Measurements from ENCODE around the gene ATP5F1A.
A peak's percentile ranks its signal among the peaks of the same experiment; 100 is the strongest.
"Not testable (repeated sequence)": the region's sequence is repeated elsewhere in the genome, so short reads cannot be mapped to it uniquely, and the experiment has no call there.

Gene ATP5F1A

GRCh38 chr18:46051731-46052461, 46.2 kb downstream of the ATP5F1A start:
- Mint-ChIP-seq H3K4me3 (no peak overlapping the region), H3K27ac (peak overlapping the region; percentile 46 to 55)
- DNase-seq = no peak

GRCh38 chr18:46050268-46050667, 47.8 kb downstream of the ATP5F1A start:
- Mint-ChIP-seq H3K9me3 (no peaks in the 10 kb centered on the region), H3K4me1 (ENCODE audit: low read depth in 2 of 2) (peaks cover 17 to 18% of the 10 kb centered on the region in 2 donors), H3K36me3 (ENCODE audit: insufficient read depth) (no peaks in the 10 kb centered on the region), H3K27me3 (no peaks in the 10 kb centered on the region), H3K4me3 (no peak overlapping the region), H3K27ac (no peak overlapping the region)
- ATAC-seq (replicated peaks) (no peak), DNase-seq (no peak)

More at GRCh38 chr18:46051731-46052461, 46.2 kb downstream of the ATP5F1A start:
- no peaks in the 10 kb centered on the region for H3K36me3 Mint-ChIP-seq (ENCODE audit: insufficient read depth)
- H3K9me3 Mint-ChIP-seq = no peaks in the 10 kb centered on the region
- H3K4me1 Mint-ChIP-seq (ENCODE audit: low read depth in 2 of 2) = peaks cover 27 to 29% of the 10 kb centered on the region in 2 donors
- peak; percentile 34 for ATAC-seq (replicated peaks)
- H3K27me3 Mint-ChIP-seq = no peaks in the 10 kb centered on the region

- no peaks in the 10 kb centered on the region for H3K9me3 Mint-ChIP-seq
- H3K36me3 Mint-ChIP-seq (ENCODE audit: insufficient read depth) = no peaks in the 10 kb centered on the region
- no peak overlapping the region for H3K27ac Mint-ChIP-seq
- H3K27me3 Mint-ChIP-seq = no peaks in the 10 kb centered on the region
- H3K4me1 Mint-ChIP-seq (ENCODE audit: low read depth in 2 of 2) = peaks cover 7 to 8% of the 10 kb centered on the region in 2 donors
- DNase-seq (no peak), ATAC-seq (replicated peaks) (no peak)
- no peak overlapping the region for H3K4me3 Mint-ChIP-seq
These were observed 49.5 kb downstream of the ATP5F1A start for GRCh38 chr18:46048641-46049040.

GRCh38 chr18:46047369-46047768, 50.7 kb downstream of the ATP5F1A start:
- not testable (repeated sequence) for DNase-seq; H3K9me3 Mint-ChIP-seq; ATAC-seq (replicated peaks)

GRCh38 chr18:46046688-46047087, 51.4 kb downstream of the ATP5F1A start:
- DNase-seq (no peak), ATAC-seq (replicated peaks) (no peak)
- peaks cover 16 to 19% of the 10 kb centered on the region in 2 donors for H3K4me1 Mint-ChIP-seq (ENCODE audit: low read depth in 2 of 2)
- no peak overlapping the region for H3K27ac Mint-ChIP-seq
- no peaks in the 10 kb centered on the region for H3K27me3 Mint-ChIP-seq
- no peaks in the 10 kb centered on the region for H3K36me3 Mint-ChIP-seq (ENCODE audit: insufficient read depth)
- H3K4me3 Mint-ChIP-seq = no peak overlapping the region
- H3K9me3 Mint-ChIP-seq = no peaks in the 10 kb centered on the region

More at GRCh38 chr18:46047369-46047768, 50.7 kb downstream of the ATP5F1A start:
- H3K4me3 Mint-ChIP-seq; H3K27ac Mint-ChIP-seq; H3K27me3 Mint-ChIP-seq; H3K36me3 Mint-ChIP-seq (ENCODE audit: insufficient read depth): not testable (repeated sequence)
- H3K4me1 Mint-ChIP-seq (ENCODE audit: low read depth in 2 of 2) = peaks cover 13 to 15% of the 10 kb centered on the region in 2 donors

- H3K9me3 Mint-ChIP-seq = no peaks in the 10 kb centered on the region
- no peak overlapping the region for H3K4me3 Mint-ChIP-seq
- H3K27ac Mint-ChIP-seq = no peak overlapping the region
- H3K36me3 Mint-ChIP-seq (ENCODE audit: insufficient read depth) = no peaks in the 10 kb centered on the region
- H3K4me1 Mint-ChIP-seq (ENCODE audit: low read depth in 2 of 2) = peaks cover 15 to 19% of the 10 kb centered on the region in 2 donors
- no peaks in the 10 kb centered on the region for H3K27me3 Mint-ChIP-seq
- ATAC-seq (replicated peaks) = no peak
- DNase-seq = no peak
These were observed 52.0 kb downstream of the ATP5F1A start for GRCh38 chr18:46046126-46046525.

- ATAC-seq (replicated peaks) = peak; percentile 42
- no peak for DNase-seq
- Mint-ChIP-seq H3K27me3 (no peaks in the 10 kb centered on the region), H3K27ac (peak overlapping the region; percentile 2 to 80), H3K9me3 (no peaks in the 10 kb centered on the region), H3K36me3 (ENCODE audit: insufficient read depth) (peaks cover 3% of the 10 kb centered on the region), H3K4me1 (ENCODE audit: low read depth in 2 of 2) (peaks cover 22 to 25% of the 10 kb centered on the region in 2 donors), H3K4me3 (peak overlapping the region; percentile 11 to 48)
These were observed 55.4 kb downstream of the ATP5F1A start for GRCh38 chr18:46042571-46043123.

- H3K27me3 Mint-ChIP-seq = no peaks in the 10 kb centered on the region
- no peaks in the 10 kb centered on the region for H3K9me3 Mint-ChIP-seq
- peaks cover 20 to 29% of the 10 kb centered on the region in 2 donors for H3K4me1 Mint-ChIP-seq (ENCODE audit: low read depth in 2 of 2)
- peaks cover 6% of the 10 kb centered on the region for H3K36me3 Mint-ChIP-seq (ENCODE audit: insufficient read depth)
- peak overlapping the region in 1 of 2 donors; percentile 25 for H3K4me3 Mint-ChIP-seq
- peak overlapping the region in 1 of 2 donors; percentile 60 for H3K27ac Mint-ChIP-seq
- peak; percentile 51 for ATAC-seq (replicated peaks)
- no peak for DNase-seq
These were observed 57.4 kb downstream of the ATP5F1A start for GRCh38 chr18:46040747-46041104.

GRCh38 chr18:46040033-46040746, 57.9 kb downstream of the ATP5F1A start:
- Mint-ChIP-seq H3K27me3 (no peaks in the 10 kb centered on the region), H3K4me1 (ENCODE audit: low read depth in 2 of 2) (peaks cover 20 to 31% of the 10 kb centered on the region in 2 donors), H3K27ac (peak overlapping the region in 1 of 2 donors; percentile 60), H3K4me3 (peak overlapping the region in 1 of 2 donors; percentile 25), H3K36me3 (ENCODE audit: insufficient read depth) (peaks cover 6% of the 10 kb centered on the region), H3K9me3 (no peaks in the 10 kb centered on the region)
- ATAC-seq (replicated peaks) = no peak
- DNase-seq = no peak

GRCh38 chr18:46037512-46038305, 60.4 kb downstream of the ATP5F1A start:
- H3K27ac Mint-ChIP-seq = peak overlapping the region in 1 of 2 donors; percentile 42

GRCh38 chr18:46035696-46036680, 62.1 kb downstream of the ATP5F1A start:
- Mint-ChIP-seq H3K4me1 (ENCODE audit: low read depth in 2 of 2) (peaks cover 7 to 13% of the 10 kb centered on the region in 2 donors), H3K9me3 (no peaks in the 10 kb centered on the region), H3K4me3 (no peak overlapping the region), H3K27ac (no peak overlapping the region), H3K27me3 (no peaks in the 10 kb centered on the region), H3K36me3 (ENCODE audit: insufficient read depth) (peaks cover 8% of the 10 kb centered on the region)
- no peak for ATAC-seq (replicated peaks)
- no peak for DNase-seq

More at GRCh38 chr18:46037512-46038305, 60.4 kb downstream of the ATP5F1A start:
- ATAC-seq (replicated peaks) = no peak
- H3K4me3 Mint-ChIP-seq = no peak overlapping the region
- H3K36me3 Mint-ChIP-seq (ENCODE audit: insufficient read depth) = peaks cover 6% of the 10 kb centered on the region
- DNase-seq = no peak
- H3K27me3 Mint-ChIP-seq = no peaks in the 10 kb centered on the region
- H3K4me1 Mint-ChIP-seq (ENCODE audit: low read depth in 2 of 2) = peaks cover 15 to 22% of the 10 kb centered on the region in 2 donors
- H3K9me3 Mint-ChIP-seq = no peaks in the 10 kb centered on the region

- no peak overlapping the region for H3K27ac Mint-ChIP-seq
These were observed 63.9 kb downstream of the ATP5F1A start for GRCh38 chr18:46034230-46034629.

More at GRCh38 chr18:46034230-46034629, 63.9 kb downstream of the ATP5F1A start:
- Mint-ChIP-seq H3K27me3 (no peaks in the 10 kb centered on the region), H3K4me3 (no peak overlapping the region), H3K4me1 (ENCODE audit: low read depth in 2 of 2) (peaks cover 0 to 7% of the 10 kb centered on the region in 2 donors), H3K9me3 (no peaks in the 10 kb centered on the region), H3K36me3 (ENCODE audit: insufficient read depth) (peaks cover 8% of the 10 kb centered on the region)
- no peak for DNase-seq
- ATAC-seq (replicated peaks) = no peak
